Ramos (cell line): Measurements from ENCODE around the gene ZFAND3.
"Not testable (repeated sequence)": the region's sequence is repeated elsewhere in the genome, so short reads cannot be mapped to it uniquely, and the experiment has no call there.

ENCODE experiments used
- in situ Hi-C: fragments of 300-500 bp; cut with MboI; formaldehyde crosslinking; loops from one replicate; pipeline ENCODE4 v1.14.3; 2022; ENCODE audit warnings: low sequenced_read_pairs; ENCODE audit not compliant: unreplicated experiment

Gene ZFAND3

DNA sequence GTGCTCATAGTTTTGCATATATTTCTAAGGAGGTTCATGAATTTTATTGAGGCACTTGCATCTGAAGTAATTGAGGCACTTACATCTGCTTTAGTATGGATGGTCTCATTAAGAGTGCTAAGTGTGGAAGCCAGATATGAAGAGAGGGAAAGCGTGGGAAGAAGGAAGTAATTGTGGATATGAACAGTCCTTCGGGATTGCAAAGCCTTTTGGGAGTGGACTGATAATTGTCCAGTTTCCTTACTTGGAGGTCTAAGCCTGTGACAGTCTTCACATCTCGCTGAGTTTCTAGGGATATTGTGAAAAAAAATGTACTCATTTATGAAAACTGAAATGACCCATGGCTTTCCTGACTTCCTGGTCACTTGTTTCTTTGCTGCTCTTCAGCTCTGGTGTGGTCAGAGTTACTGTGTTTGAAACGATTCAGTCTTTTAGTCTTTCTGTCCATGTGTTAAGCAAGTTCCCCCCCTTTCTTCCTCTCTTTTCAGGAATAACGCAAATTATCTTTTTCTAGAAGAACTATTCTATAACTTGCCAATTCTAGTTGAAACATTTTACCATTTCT lies 137.3 kb downstream of the ZFAND3 start:
- in situ Hi-C loops, result no loop called here

DNA sequence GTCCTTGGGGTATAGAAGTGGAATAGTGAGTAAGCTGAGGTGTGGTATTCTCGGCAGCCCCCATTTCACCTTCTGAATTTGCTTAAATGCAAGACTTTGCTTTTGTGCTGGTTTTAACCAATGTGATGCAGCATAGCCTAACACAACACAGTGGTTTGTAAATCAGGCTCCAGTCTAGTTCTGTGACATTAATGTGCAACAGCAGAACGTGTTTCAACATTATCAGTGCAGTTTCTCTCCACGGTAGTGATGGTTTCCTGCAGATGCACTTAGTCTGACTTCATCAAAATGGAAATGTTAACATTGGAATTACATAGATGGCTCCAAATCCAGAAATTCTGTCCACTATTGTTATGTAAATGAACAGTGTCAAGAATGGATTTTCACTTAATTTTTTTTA lies 139.5 kb downstream of the ZFAND3 start:
- in situ Hi-C loops, result no loop called here

DNA sequence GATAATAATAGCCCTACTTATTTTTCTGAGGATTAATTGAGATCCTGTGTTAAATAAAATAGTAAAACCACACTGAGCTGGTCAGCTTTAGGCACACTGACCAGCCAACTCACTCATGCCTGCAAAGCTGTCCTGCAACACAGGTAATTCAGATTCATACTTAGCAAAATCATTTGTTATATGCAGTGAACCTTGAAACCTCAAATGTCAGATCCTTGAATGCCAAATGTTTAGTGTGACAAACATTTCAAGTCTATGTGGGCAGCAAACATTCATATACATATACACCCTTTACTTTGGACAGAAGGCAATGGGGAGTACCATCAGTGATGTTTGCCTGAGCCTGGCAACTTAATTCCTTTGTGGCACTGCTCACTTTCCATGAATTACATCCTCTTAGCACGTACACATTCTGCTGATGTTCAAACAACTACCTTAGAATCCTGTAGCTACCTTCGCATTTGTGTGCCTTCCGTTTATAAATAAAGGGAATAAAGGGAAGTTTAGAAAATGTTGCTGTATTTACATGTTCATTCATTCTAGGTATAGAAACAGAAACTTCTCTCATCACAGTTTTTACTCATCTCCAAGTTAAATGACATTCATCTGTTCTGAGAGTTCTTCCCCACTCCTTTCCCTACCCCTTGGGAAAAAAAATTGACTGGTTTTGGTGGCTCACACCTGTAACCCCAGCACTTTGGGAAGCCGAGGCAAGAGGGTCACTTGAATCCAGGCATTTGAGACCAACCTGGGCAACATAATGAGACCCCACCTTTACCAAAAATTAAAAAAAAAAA lies 140.8 kb downstream of the ZFAND3 start:
- in situ Hi-C loops, result no loop called here

GRCh38 chr6:37962481-37963080 lies 143.1 kb downstream of the ZFAND3 start:
- in situ Hi-C loops, result not testable (repeated sequence)

- in situ Hi-C loops, result no loop called here
Measured at GRCh38 chr6:37965964-37966676, 146.6 kb downstream of the ZFAND3 start.

DNA sequence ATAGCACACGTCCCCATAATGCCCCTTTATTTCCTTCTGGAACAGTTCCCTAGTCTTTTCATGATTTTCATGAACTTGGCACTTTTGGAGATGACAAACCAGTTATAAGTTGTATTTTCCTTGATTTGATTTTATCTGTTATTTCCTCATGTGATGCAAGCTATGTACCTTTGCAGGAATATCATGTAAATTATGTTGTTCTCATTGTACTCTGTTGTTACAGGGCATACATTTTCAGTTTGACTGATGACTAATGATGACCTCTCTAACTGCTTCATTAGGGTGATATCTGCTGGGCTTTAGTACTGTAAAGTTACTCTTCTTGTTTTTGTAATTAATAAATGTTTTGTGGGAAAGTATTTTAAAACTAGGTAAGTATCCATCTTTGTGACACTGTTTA lies 147.3 kb downstream of the ZFAND3 start:
- in situ Hi-C loops, result no loop called here

DNA sequence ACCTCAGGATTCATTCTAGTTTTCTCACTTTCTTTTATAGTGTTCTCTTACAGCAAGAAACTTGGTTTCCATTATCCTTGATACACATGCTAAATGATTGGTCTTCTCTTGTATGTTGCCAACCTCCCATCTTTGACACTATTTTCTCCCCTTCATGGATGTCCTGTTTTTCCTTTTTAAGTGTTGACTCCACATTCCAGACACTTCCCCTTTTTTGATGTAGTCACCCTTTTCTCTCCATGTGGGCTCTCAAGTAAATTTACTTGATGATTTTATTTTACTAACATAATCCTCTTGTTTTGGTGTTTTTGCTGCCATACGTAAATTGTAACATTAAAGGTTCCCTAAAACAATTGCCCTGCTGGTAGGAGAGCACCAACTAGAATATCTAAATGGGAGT lies 148.1 kb downstream of the ZFAND3 start:
- in situ Hi-C loops, result no loop called here

DNA sequence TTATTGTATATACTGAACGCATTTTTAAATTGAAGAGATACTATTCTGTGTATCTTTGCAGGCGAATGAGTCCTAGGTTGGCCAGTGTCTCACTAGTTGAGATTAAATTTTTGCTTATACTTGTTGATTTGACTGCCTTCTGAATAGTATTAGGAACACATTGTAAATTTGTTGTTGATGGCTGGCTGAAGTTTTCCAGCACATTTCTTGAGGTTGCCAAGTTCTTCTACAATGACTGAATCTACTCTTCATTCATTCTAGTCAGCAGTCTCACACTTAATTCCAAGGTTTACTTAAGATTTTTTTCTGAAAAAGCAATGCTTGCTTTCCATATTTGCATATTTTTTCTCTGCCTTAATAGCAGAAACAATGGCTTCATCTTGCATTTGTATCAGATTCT lies 151.7 kb downstream of the ZFAND3 start:
- in situ Hi-C loops, result no loop called here

GRCh38 chr6:37971711-37972390 lies 152.3 kb downstream of the ZFAND3 start:
- in situ Hi-C loops, result no loop called here

- in situ Hi-C loops, result no loop called here
Measured at GRCh38 chr6:37972994-37973757, 153.6 kb downstream of the ZFAND3 start.

DNA sequence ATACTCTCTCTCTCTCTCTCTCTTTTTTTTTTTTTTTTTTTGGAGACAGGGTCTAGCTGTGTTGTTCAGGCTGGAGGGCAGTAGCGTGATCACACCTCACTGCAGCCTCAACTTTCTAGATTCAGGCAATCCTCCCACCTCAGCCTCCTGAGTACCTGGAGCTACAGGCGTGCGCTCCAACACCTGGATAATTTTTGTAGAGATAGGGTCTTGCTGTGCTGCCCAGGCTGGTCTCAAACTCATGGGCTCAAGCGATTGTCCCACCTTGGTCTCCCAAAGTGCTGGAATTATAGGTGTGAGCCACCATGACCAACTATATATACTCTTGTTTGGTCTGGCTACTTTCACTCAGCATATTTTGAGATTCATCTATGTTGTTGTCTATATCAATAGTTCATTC lies 154.9 kb downstream of the ZFAND3 start:
- in situ Hi-C loops, result no loop called here

DNA sequence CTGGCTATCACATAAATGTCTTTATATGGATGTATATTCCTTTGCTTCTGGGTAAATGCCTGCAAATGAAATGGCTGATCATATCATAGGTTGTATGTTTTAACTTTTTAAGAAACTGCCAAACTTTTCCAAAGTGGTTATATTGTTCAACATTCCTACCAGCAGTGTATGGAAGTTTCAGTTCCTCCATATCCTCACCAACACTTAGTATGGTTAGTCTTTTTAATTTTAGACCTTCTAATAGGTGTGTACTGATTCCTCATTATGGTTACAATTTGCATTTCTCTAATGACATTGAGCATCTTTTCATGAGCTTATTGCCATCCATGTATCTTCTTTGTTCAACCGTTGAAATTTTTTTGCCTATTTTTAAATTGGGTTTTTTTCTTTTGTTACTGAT lies 155.4 kb downstream of the ZFAND3 start:
- in situ Hi-C loops, result no loop called here

- in situ Hi-C loops, result no loop called here
Measured at GRCh38 chr6:37977715-37978114, 158.2 kb downstream of the ZFAND3 start.

DNA sequence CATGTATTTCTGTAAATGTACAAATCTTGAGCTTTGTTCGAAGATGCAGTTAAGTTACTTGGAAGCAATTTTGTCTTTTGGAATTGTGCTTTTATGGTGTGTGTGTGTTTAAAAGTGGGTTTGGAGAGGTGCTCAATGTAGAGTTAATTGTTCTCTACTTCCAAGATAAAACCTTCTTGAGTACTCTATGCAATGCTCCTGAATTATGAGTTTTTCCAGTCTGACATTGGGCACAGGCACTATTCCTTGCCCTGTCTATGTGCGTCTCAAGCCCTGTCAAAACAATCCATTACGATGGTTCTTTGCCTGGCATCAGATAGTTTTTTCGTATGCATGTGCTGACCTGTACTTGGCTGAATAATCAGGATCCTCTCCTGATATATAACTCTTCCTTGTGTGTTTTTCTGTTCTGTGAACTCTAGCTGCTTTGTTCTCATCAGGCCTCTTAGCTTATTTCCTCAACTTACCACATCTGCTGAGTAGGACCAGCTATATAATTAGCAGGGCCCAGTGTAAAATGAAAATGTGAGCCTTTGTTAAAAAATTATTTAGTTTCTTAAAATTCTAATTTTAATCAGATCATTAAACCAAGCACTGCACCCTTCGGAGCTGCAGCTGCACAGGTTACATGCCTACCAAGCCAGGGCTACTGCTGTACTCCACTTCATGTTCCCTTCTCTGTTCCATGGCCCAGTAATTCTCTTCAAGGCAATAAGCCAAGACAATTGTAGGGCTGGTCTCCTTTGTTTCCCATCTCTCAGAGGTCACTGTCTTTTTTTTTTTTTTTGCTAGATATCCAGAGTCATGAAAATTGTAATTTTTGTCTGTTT lies 160.1 kb downstream of the ZFAND3 start:
- in situ Hi-C loops, result no loop called here

DNA sequence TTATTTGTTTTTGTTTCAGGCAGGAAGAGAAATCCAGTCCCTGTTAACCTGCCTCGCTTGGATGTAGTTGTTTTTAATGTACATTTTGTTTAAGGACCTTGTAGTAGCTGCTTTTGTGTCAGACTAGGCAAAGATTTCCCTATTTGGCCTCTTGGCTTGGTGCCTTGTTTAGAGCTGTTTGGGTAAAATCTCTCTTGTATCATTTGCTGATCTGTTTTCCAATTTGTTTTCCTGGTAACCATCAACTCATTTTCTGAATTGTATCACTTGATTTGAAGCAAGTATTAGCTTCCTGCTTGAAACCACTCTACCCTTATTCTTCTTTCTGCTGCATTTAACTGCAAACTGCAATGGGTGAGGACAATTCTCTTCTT lies 160.7 kb downstream of the ZFAND3 start:
- in situ Hi-C loops, result no loop called here

DNA sequence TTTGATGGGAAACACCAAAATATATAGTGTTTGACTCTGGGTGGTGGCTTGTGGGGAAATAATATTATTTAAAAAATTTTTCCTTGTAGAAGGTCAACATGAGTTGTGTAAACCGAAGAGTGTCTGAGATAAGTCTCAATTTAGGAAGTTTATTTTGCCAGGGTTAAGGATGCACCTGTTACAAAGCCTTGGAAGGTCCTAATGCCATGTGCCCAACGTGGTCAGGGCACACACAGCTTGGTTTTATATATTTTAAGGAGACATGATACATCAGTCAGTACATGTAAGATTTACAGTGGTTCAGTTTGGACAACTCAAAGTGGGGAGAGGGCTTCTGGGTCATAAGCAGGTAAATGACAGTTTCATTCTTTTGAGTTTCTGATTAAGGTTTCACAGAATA lies 162.1 kb downstream of the ZFAND3 start:
- in situ Hi-C loops, result no loop called here

- in situ Hi-C loops, result no loop called here
Measured at GRCh38 chr6:37982317-37982716, 162.8 kb downstream of the ZFAND3 start.

DNA sequence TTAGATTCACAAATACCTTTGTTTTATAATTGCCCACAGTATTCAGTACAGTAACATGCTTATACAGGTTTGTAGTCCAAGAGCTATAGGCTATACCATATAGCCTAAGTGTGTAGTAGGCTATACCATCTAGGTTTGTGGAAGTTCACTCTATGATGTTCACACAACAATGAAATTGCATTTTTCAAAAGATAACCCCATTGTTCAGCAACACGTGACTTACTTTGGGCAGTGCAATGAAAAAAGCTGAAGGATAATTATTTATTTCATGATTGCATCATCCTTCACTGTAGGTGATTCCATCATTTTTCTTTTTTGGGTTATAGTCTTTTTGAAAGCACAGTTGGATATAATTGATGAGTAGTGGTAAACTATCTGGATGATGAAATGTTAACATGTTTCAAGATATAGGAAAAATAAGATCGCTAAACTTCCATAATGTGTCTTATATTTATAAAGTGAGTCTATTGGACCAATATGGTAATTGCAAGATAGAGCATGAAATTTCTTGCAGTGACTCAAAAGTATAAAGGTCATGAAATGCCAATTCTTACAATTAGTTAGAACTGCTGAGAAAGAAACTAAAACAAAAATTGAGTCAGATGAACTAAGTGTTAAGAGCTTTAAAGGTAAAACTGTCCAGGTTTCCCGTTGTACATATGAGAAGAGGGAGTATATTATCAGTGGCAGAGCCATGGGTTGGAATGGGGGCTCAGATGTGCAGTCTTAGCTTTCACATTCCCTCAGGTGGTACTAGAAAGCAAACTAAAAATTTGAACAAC lies 164.4 kb downstream of the ZFAND3 start:
- in situ Hi-C loops, result no loop called here
